HG03139 (cell line): Measurements from ENCODE around the gene AHSP.
"Not testable (repeated sequence)": the region's sequence is repeated elsewhere in the genome, so short reads cannot be mapped to it uniquely, and the experiment has no call there.

Experiments used
- ATAC-seq: cut with Tn5 transposase; IDR thresholded peaks from one replicate; pipeline ENCODE4 v1.9.1; 2021; ENCODE audit not compliant: unreplicated experiment

The AHSP gene

GRCh38 chr16:31527734-31528274 lies at the start of gene AHSP:
AHSP (plus strand) TSS chr16:31527900; CDS start chr16:31528140, 240 bp downstream.
- no peak for ATAC-seq

- ATAC-seq: no peak
Measured at GRCh38 chr16:31478956-31479355, 48.7 kb upstream of the AHSP start.

- no peak for ATAC-seq
Measured at GRCh38 chr16:31479751-31480150, 47.9 kb upstream of the AHSP start.

- no peak for ATAC-seq
Measured at GRCh38 chr16:31480851-31481536, 46.7 kb upstream of the AHSP start.

- no peak for ATAC-seq
Measured at GRCh38 chr16:31483081-31483480, 44.6 kb upstream of the AHSP start, which contains the start of gene SLC5A2. SLC5A2 (plus strand) TSS chr16:31483123; CDS start chr16:31483137, 14 bp downstream.

- not testable (repeated sequence) for ATAC-seq
Measured at GRCh38 chr16:31484048-31484447, 43.7 kb upstream of the AHSP start.

- ATAC-seq: no peak
Measured at GRCh38 chr16:31484491-31485171, 43.1 kb upstream of the AHSP start.

GRCh38 chr16:31485571-31485970 lies 42.1 kb upstream of the AHSP start:
- ATAC-seq: no peak

GRCh38 chr16:31486045-31486444 lies 41.7 kb upstream of the AHSP start:
- no peak for ATAC-seq

- ATAC-seq: no peak
Measured at GRCh38 chr16:31487071-31487719, 40.5 kb upstream of the AHSP start.

GRCh38 chr16:31487720-31488467 lies 39.8 kb upstream of the AHSP start:
- ATAC-seq: peak; percentile 75

- no peak for ATAC-seq
Measured at GRCh38 chr16:31488468-31489297, 39.0 kb upstream of the AHSP start.

- ATAC-seq: no peak
Measured at GRCh38 chr16:31489298-31489564, 38.5 kb upstream of the AHSP start.

- ATAC-seq: no peak
Measured at GRCh38 chr16:31489616-31490584, 37.8 kb upstream of the AHSP start.

GRCh38 chr16:31491778-31492418 lies 35.8 kb upstream of the AHSP start:
- ATAC-seq: no peak

- no peak for ATAC-seq
Measured at GRCh38 chr16:31493506-31494125, 34.1 kb upstream of the AHSP start.

- ATAC-seq: no peak
Measured at GRCh38 chr16:31496670-31497069, 31.0 kb upstream of the AHSP start.

GRCh38 chr16:31498493-31498892 lies 29.2 kb upstream of the AHSP start:
- no peak for ATAC-seq
